Esophagus muscularis mucosa (tissue), 3 donors: ENCODE data around the gene TRIM9.

Source experiments
- POLR2A ChIP-seq: fragments of 450-650 bp; IDR thresholded peaks from one replicate; pipeline ENCODE4 v1.6.1; 2017; ENCODE audit warnings: antibody characterized with exemption, moderate library complexity, mild to moderate bottlenecking, low read depth
- TF ChIP-seq, protein P1 (sequence below), 3 experiments: fragments of 200-600 bp in 2 of 3; fragments of 450-650 bp in 1 of 3; sonication (generic) in 2 of 3; IDR thresholded peaks; one replicate each; pipeline ENCODE4 v1.5.1; 2017 to 2019; ENCODE audit warnings: antibody characterized with exemption in 3 of 3, mild to moderate bottlenecking in 2 of 3, moderate library complexity in 1 of 3

DNA sequence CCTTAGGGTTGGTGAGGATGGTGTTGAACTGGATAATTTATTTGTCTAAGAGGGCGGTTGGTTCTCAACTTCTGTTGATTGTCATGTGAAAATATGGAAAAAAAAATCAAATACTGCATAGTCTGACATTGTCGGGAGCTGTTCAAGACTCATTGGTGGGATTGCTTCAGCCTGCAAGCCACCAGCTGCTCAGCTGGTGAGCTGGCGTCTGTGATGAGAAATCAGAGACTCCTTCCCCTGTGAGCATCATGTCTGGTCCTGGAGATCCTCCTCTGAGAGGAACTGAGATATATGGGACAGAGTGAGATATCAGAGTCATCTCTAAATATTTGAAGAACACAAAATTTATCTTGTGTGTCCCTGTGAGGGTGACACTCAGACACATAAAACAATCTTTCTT, 49.9 kb downstream of the TRIM9 start:
- TF ChIP-seq, protein P1, sequence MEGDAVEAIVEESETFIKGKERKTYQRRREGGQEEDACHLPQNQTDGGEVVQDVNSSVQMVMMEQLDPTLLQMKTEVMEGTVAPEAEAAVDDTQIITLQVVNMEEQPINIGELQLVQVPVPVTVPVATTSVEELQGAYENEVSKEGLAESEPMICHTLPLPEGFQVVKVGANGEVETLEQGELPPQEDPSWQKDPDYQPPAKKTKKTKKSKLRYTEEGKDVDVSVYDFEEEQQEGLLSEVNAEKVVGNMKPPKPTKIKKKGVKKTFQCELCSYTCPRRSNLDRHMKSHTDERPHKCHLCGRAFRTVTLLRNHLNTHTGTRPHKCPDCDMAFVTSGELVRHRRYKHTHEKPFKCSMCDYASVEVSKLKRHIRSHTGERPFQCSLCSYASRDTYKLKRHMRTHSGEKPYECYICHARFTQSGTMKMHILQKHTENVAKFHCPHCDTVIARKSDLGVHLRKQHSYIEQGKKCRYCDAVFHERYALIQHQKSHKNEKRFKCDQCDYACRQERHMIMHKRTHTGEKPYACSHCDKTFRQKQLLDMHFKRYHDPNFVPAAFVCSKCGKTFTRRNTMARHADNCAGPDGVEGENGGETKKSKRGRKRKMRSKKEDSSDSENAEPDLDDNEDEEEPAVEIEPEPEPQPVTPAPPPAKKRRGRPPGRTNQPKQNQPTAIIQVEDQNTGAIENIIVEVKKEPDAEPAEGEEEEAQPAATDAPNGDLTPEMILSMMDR (IDR thresholded peaks at IDR 0.05): no peak
- no peak for TF ChIP-seq POLR2A
